Measurements from ENCODE around the gene ACBD6. TPM values are rescaled to one million over a fixed set of nuclear protein-coding genes. Genes with fewer than 3 reads are reported as not detected.

The ACBD6 gene
- total RNA-seq, 1 donor from 2014 or later = 39.6 TPM

- DNase-seq = no peak
These were observed 133.3 kb downstream of the ACBD6 start for GRCh38 chr1:180369061-180369460.

- DNase-seq = no peak
These were observed 135.9 kb downstream of the ACBD6 start for GRCh38 chr1:180366371-180367068.

- DNase-seq = no peak
These were observed 137.3 kb downstream of the ACBD6 start for GRCh38 chr1:180365039-180365438.

GRCh38 chr1:180363246-180363995 lies 139.0 kb downstream of the ACBD6 start:
- DNase-seq = no peak

GRCh38 chr1:180360333-180361075 lies 141.9 kb downstream of the ACBD6 start:
- DNase-seq = no peak

GRCh38 chr1:180358649-180359048 lies 143.7 kb downstream of the ACBD6 start:
- DNase-seq = peak; percentile 86

GRCh38 chr1:180353945-180354344 lies 148.4 kb downstream of the ACBD6 start:
- DNase-seq = no peak

- DNase-seq = no peak
These were observed 149.8 kb downstream of the ACBD6 start for GRCh38 chr1:180352588-180352987.

- no peak for DNase-seq
These were observed 150.4 kb downstream of the ACBD6 start for GRCh38 chr1:180352021-180352420.

- DNase-seq = no peak
These were observed 157.2 kb downstream of the ACBD6 start for GRCh38 chr1:180345148-180345547.

- DNase-seq = peak; percentile 88
These were observed 158.2 kb downstream of the ACBD6 start for GRCh38 chr1:180343921-180344769.

GRCh38 chr1:180327089-180327488 lies 175.3 kb downstream of the ACBD6 start:
- DNase-seq = no peak

GRCh38 chr1:180312926-180313325 lies 189.5 kb downstream of the ACBD6 start:
- no peak for DNase-seq

GRCh38 chr1:180311011-180311730 lies 191.2 kb downstream of the ACBD6 start:
- DNase-seq = no peak

GRCh38 chr1:180310095-180310494 lies 192.3 kb downstream of the ACBD6 start:
- DNase-seq = no peak

GRCh38 chr1:180309338-180309737 lies 193.0 kb downstream of the ACBD6 start:
- DNase-seq = no peak

- no peak for DNase-seq
These were observed 201.1 kb downstream of the ACBD6 start for GRCh38 chr1:180301135-180301742.

GRCh38 chr1:180299479-180300221 lies 202.7 kb downstream of the ACBD6 start:
- no peak for DNase-seq

- no peak for DNase-seq
These were observed 206.4 kb downstream of the ACBD6 start for GRCh38 chr1:180295999-180296398.

GRCh38 chr1:180294711-180295110 lies 207.7 kb downstream of the ACBD6 start:
- DNase-seq = no peak
